ENCODE results near the gene GPX5. TPM values are rescaled to one million over a fixed set of nuclear protein-coding genes. Genes with fewer than 3 reads are reported as not detected.

Gene GPX5
- polyA plus RNA-seq, 10 donors = not detected

DNA sequence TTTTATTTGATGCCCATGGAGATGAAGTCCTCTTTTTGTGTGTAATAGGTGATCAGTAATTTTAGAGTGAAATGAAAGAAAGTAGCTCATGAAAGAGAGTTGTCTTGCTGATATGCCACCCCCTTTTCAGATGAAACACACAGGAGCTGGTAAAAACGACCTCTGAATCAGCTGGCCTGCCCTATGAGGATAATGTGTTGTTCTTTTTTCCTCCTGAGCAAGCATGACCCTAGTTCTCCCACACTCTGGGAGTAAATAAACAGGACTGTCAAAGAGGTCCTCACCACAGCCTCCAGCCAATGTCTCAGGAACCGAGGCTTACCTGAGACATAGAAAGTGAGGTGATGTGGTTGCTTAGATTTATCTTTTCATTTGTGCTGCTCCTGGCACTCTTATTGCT, 29.5 kb downstream of the GPX5 start:
- no peak for DNase-seq

DNA sequence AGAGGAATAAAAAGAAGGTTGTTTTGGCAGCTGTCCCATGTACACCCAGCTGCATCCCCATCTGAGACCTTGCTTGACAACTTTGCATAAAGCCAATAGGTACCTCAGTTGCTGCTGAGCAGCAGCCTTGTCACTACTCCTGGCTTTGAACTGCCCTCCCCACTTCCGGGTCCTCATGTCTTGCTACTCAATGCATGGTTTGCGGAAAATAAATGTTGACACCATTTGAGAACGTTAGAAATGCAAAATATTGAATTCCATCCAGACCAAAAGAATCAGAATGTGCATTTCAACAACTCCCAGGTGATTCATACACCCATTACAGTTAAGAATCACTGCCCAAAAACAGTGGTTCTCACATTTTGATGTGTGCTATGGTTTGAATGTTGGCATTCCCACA, 32.9 kb downstream of the GPX5 start:
- no peak for DNase-seq

DNA sequence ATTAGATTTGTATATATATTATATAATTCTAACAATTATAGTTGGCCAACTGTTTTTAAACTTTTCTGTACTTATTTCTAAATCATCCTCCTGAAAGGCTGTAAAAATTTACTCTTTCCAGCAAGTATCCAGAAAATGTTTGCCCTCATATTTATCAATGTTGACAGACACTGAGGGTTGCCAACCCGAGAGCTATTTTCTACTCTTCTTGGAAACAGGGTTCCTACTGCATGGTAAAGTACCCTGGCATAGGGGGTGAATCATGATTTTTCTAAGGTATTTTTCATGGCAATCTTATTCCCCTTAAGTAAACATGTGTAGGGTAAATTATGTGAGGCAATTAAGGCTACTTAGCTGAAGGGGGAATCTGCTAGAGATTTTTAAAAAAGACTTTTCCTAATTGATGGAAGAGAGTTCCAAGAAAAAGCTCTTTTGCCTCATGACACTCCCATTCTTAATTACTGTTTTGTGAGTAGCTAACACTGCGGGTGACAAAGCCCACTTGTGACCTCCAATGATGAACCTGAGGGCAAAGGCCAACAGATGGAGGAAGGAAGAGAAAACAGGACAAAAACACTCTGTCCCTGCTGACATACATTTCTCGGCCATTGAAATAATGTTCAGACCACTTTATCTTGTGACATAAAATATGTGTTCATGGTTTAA, 37.9 kb downstream of the GPX5 start:
- no peak for DNase-seq

DNA sequence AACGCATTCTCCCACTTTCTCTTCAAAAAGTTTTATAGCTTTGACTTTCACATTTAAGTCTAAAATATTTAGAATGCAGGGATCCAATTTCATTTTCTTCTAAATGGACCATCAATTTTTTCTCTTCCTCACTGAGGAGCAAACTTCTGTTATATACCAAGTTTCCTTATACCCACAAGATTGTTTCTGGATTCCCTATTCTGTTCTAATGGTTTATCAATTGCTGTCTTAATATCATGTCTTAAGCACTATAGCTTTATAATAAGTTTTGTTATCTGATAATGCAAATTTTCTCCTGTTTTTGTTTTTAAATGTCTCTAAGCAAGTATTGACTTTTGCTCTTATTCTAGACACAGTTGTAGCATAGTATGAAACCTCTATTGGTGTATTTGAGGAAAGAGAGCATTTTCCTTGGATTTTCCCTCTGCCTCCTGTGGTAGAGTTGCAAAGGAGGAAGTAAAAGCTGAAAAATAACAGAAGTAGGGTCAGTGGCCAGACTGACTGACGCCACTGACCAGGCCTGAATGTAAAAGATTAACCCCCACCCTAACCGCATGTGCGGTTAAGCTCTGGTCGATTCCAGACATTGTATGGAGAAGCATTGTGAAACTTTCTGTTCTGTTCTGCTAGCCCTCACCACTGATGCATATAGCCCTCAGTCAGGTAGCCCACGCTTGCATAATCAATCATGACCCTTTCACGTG, 40.3 kb downstream of the GPX5 start:
- no peak for DNase-seq

DNA sequence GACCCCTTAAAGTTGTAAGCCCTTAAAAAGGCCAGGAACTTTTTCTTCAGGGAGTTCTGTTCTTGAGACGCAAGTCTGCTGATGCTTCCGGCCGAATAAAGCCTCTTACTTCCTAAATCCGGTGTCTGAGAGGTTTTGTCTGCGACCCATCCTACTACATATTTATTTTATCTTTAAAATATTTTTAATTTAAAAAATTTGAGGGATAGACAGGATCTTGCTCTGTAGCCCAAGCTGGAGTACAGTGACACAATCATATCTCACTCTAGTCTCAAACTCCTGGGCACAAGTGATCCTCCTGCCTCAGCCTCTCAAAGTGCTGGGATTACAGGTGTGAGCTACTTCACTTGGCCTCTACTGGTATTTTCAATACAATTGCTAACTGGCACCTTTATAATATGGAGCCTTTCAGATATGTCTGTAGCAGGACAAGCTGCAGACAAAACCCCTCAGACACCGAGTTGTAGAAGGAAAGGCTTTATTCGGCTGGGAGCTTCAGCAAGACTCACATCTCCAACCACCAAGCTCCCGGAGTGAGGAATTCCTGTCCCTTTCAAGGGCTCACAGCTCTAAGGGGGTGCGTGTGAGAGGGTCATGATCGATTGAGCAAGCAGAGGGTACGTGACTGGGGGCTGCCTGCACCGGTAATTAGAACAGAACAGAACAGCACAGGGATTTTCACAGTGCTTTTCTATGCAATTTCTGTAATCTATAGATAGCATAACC, 41.0 kb downstream of the GPX5 start:
- no peak for DNase-seq

DNA sequence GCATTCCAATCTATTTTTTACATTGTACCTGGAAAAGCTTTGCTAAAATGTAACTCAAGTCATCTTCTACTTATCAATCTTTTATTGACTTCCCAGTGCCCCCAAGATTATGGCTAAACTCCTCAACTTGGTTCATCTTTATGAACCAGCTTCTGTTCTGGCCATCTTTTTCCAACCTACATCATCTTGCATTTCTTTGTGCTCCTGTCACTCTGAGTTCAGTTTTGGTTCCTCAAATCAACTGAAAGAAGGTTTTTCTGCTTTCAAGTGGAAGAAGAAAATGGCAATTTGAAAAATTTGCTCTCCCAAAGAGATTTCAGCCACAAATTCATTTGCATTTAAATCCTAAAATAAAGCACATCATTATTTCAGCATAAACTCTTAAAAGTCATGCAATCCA, 41.8 kb downstream of the GPX5 start:
- no peak for DNase-seq

DNA sequence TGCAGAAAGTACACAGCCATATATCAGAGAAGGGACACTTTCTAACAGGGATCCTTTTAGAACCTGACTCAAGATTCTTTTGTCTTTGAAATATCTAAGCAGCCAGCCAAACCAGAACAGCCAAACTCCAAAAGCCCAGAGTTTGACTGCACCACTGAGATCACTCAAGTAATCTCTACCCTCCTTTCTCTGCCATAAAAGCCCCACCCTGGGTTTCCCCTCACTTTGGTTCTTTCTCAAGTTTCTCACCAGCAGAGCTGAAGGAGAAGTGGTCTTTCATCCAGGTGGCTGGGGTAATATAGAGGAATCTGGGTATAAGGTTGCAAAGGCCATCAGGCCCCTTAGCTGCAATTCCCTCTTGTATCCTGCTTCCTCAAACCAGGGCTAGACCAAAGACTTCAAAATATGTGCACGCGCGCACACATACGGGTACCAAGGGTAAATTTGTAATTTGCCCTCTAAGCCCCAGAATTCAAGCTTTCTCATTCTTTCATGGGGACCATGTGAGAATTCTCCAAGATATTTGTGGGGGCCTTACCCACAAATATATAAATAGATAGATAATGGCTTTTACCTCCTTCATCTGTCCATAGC, 42.9 kb downstream of the GPX5 start:
- no peak for DNase-seq

DNA sequence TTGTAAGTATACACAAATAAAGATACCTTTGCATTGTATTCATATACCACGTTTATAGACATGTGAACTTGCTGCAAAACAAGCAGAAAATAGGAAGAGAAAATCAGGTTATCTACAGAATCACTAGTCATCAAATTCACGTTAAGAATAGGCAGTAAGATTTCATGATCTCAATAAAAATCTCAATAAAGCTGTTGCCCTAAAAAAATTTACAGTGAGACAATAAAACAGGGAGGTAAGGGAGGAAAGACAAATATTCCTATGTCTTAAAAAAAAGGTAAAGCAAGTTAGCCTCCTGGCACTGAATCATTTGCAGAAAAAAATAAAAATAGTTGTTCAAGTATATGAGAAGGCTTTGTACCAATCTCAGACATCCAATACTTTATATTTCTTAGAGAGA, 44.1 kb downstream of the GPX5 start:
- DNase-seq = no peak

DNA sequence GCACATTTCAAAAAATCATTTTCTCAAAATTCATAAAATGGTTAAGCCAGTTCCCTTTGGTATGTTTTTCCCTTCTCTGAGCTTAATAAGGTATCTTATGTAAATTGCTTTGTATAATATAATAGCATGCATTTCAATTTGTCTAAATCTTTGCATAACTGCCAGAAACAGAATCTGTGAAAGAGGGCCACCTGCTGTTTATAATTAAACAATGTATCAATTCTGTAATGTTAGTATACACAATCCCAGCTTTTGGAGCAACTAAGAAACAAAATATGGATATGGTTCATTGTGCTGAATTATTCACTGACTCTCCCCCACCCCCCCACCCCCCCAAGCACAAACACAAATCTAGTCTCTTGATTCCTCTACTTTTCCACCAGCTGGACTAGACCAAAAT, 54.8 kb downstream of the GPX5 start:
- DNase-seq = no peak

DNA sequence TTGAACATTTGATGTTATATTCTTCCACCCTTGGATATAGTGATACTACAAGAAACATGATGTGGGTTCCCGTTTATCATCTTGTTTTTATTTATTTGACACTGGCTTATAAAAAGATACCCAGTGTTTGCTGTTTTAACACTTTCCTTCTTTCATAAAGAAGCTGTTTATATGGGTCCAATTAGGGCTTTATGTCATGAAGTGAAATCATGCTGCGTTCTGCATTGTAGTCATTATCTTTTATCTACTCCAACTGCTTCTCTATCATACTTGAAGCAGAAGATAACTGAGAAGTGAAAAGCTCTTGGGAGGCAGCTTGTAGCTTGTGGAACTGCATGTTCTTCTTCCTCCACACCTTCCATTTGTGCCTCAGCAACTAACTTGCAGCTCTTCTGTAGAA, 57.8 kb downstream of the GPX5 start:
- DNase-seq = no peak

Other genes with a start within 250 kb of the GPX5 start
- gene PGBD1, start 244.3 kb upstream of the GPX5 start, polyA plus RNA-seq (ENCODE audit: insufficient read length in 10 of 10) = 1 to 10 TPM; 5.2 to 9.1 (median 6.8) TPM
- 10 to 100 TPM in 1 of 10 donors, 1 to 10 TPM in 9; 6.0 to 11.2 (median 8.6) TPM for gene ZSCAN31, start 189.7 kb upstream of the GPX5 start, polyA plus RNA-seq (ENCODE audit: insufficient read length in 10 of 10)
- gene ZKSCAN3, start 175.9 kb upstream of the GPX5 start, polyA plus RNA-seq (ENCODE audit: insufficient read length in 10 of 10) = 1 to 10 TPM; 4.4 to 7.4 (median 6.2) TPM
- 1 to 10 TPM; 4.2 to 7.4 (median 6.2) TPM for gene ZSCAN12, start 126.1 kb upstream of the GPX5 start, polyA plus RNA-seq (ENCODE audit: insufficient read length in 10 of 10)
- gene ZSCAN23, start 82.4 kb upstream of the GPX5 start, polyA plus RNA-seq (ENCODE audit: insufficient read length in 10 of 10) = 1 to 10 TPM; 2.5 to 9.7 (median 5.1) TPM
- under 1 TPM in 1 of 10 donors, not detected in 9; 0.08 TPM for gene GPX6, start 10.1 kb upstream of the GPX5 start, polyA plus RNA-seq (ENCODE audit: insufficient read length in 10 of 10)